ENCODE measurements around the gene TBC1D17. TPM values are rescaled to one million over a fixed set of nuclear protein-coding genes. Genes with fewer than 3 reads are reported as not detected.
A peak's percentile ranks its signal among the peaks of the same experiment; 100 is the strongest.
"Not testable (repeated sequence)": the region's sequence is repeated elsewhere in the genome, so short reads cannot be mapped to it uniquely, and the experiment has no call there.

TBC1D17 gene
- polyA plus RNA-seq, 1 donor: 39.7 TPM

- no peak for DNase-seq
These were observed 43.3 kb downstream of the TBC1D17 start for GRCh38 chr19:49920624-49921363.

GRCh38 chr19:49921871-49922795 is 44.6 kb downstream of the TBC1D17 start:
- DNase-seq: no peak

GRCh38 chr19:49923055-49924003 is 45.8 kb downstream of the TBC1D17 start:
- no peak for DNase-seq

- DNase-seq: no peak
These were observed 46.7 kb downstream of the TBC1D17 start for GRCh38 chr19:49924004-49924880.

GRCh38 chr19:49924881-49925210 is 47.3 kb downstream of the TBC1D17 start:
- DNase-seq: not testable (repeated sequence)

GRCh38 chr19:49925486-49925885 is 48.0 kb downstream of the TBC1D17 start:
- DNase-seq: no peak

GRCh38 chr19:49926515-49926914 is 49.0 kb downstream of the TBC1D17 start:
- DNase-seq: no peak

GRCh38 chr19:49927526-49928264 is 50.2 kb downstream of the TBC1D17 start:
- no peak for DNase-seq

- DNase-seq: peak; percentile 92
These were observed 51.7 kb downstream of the TBC1D17 start, which contains the start of the genes ATF5 and NUP62 for GRCh38 chr19:49929121-49929610. Gene ATF5 (plus strand): TSS chr19:49929205. CDS start chr19:49930851, 1,646 bp downstream. Gene NUP62 (minus strand): TSS chr19:49929504. CDS start chr19:49909807, 19,697 bp downstream.

- DNase-seq: peak; percentile 91
These were observed 52.3 kb downstream of the TBC1D17 start for GRCh38 chr19:49929611-49930482.

- no peak for DNase-seq
These were observed 53.0 kb downstream of the TBC1D17 start for GRCh38 chr19:49930483-49931011.

- DNase-seq: no peak
These were observed 54.0 kb downstream of the TBC1D17 start for GRCh38 chr19:49931293-49932040.

GRCh38 chr19:49932041-49932451 is 54.5 kb downstream of the TBC1D17 start:
- DNase-seq: no peak

GRCh38 chr19:49932731-49933131 is 55.2 kb downstream of the TBC1D17 start:
- no peak for DNase-seq

GRCh38 chr19:49933643-49934042 is 56.1 kb downstream of the TBC1D17 start:
- no peak for DNase-seq

GRCh38 chr19:49936549-49936948 is 59.0 kb downstream of the TBC1D17 start:
- no peak for DNase-seq

- peak; percentile 76 for DNase-seq
These were observed 60.4 kb downstream of the TBC1D17 start for GRCh38 chr19:49937750-49938381.
